Tibial artery (tissue), 4 donors: ENCODE data around the gene KIFC3.

ENCODE experiments used
- DNase-seq, 2 donors: peaks; one replicate each; pipeline ENCODE4 v3.0.0-alpha.2; 2019
- H3K27ac ChIP-seq, 2 donors: fragments of 200-600 bp; sonication (generic) in 1 of 2; 1 replicate in 1 of 2; 2 replicates in 1 of 2; pipeline ENCODE4 v1.5.1; 2018 to 2019; ENCODE audit warnings: mild to moderate bottlenecking in 1 of 2
- H3K27me3 ChIP-seq, 2 donors: fragments of 200-600 bp; sonication (generic) in 1 of 2; one replicate each; pipeline versions ENCODE4 v1.5.1 to v1.6.0; 2016 to 2019
- H3K36me3 ChIP-seq, 3 donors: fragments of 200-600 bp; sonication (generic) in 2 of 3; one replicate each; pipeline ENCODE4 v1.5.1; 2016 to 2019; ENCODE audit warnings: mild to moderate bottlenecking in 2 of 3
- H3K4me1 ChIP-seq, 4 donors: fragments of 200-600 bp; sonication (generic) in 2 of 4; 1 replicate in 3 of 4; 2 replicates in 1 of 4; pipeline ENCODE4 v1.5.1; 2016 to 2019
- H3K4me3 ChIP-seq, 2 donors: fragments of 200-600 bp; sonication (generic) in 1 of 2; 1 replicate in 1 of 2; 2 replicates in 1 of 2; pipeline ENCODE4 v1.5.1; 2018 to 2019; ENCODE audit warnings: mild to moderate bottlenecking in 2 of 2
- H3K9me3 ChIP-seq, 3 donors: fragments of 200-600 bp; sonication (generic) in 1 of 3; one replicate each; pipeline ENCODE4 v1.5.1; 2016 to 2019
- intact Hi-C: fragments of 100-400 bp; cut with DNase I; formaldehyde crosslinking; loops from one replicate; pipeline ENCODE4 v1.15.0; 2023; ENCODE audit warnings: low total_unique reads
- TF ChIP-seq, protein P1 (sequence below), 2 experiments: fragments of 200-600 bp in 1 of 2; fragments of 450-650 bp in 1 of 2; IDR thresholded peaks; one replicate each; pipeline ENCODE4 v1.5.1; 2017 to 2019; ENCODE audit warnings: antibody characterized with exemption in 2 of 2, mild to moderate bottlenecking in 1 of 2, moderate library complexity in 1 of 2

Gene KIFC3

DNA sequence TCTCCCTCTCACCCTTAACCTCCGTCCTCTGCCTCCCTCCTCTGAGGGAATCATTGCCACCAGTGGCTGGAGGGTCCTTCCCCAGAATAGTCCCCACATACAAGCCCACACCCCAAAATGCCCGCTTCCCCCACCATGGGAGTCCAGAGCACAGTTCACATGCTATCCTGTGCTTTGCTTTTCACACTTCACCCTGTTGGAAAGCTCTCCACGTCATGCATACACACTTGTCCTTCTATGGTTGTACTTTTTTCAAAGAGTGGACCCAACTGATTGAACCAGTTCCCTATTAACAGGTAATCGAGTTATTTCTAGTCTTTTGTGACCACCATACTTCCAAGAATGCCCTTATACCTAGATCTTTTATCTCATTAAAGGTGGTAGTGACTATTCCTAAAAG, 23.8 kb upstream of the KIFC3 start:
- H3K9me3 ChIP-seq, result no peaks in the 10 kb centered on the region
- H3K27me3 ChIP-seq, result no peaks in the 10 kb centered on the region
- no peak overlapping the region for H3K4me3 ChIP-seq
- H3K4me1 ChIP-seq, result peaks cover 0 to 30% (median 6%) of the 10 kb centered on the region in 4 donors
- no peak for DNase-seq
- no peaks in the 10 kb centered on the region for H3K36me3 ChIP-seq
- intact Hi-C loops, result no loop called here
- TF ChIP-seq, protein P1, sequence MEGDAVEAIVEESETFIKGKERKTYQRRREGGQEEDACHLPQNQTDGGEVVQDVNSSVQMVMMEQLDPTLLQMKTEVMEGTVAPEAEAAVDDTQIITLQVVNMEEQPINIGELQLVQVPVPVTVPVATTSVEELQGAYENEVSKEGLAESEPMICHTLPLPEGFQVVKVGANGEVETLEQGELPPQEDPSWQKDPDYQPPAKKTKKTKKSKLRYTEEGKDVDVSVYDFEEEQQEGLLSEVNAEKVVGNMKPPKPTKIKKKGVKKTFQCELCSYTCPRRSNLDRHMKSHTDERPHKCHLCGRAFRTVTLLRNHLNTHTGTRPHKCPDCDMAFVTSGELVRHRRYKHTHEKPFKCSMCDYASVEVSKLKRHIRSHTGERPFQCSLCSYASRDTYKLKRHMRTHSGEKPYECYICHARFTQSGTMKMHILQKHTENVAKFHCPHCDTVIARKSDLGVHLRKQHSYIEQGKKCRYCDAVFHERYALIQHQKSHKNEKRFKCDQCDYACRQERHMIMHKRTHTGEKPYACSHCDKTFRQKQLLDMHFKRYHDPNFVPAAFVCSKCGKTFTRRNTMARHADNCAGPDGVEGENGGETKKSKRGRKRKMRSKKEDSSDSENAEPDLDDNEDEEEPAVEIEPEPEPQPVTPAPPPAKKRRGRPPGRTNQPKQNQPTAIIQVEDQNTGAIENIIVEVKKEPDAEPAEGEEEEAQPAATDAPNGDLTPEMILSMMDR (IDR thresholded peaks at IDR 0.05), result no peak
- no peak overlapping the region for H3K27ac ChIP-seq

- H3K27ac ChIP-seq, result no peak overlapping the region
- no peaks in the 10 kb centered on the region for H3K36me3 ChIP-seq
- TF ChIP-seq, protein P1 (IDR thresholded peaks at IDR 0.05), result no peak
- no peak for DNase-seq
- H3K4me1 ChIP-seq, result peaks cover 0 to 24% (median 6%) of the 10 kb centered on the region in 4 donors
- intact Hi-C loops, result no loop called here
- no peak overlapping the region for H3K4me3 ChIP-seq
- no peaks in the 10 kb centered on the region for H3K9me3 ChIP-seq
- no peaks in the 10 kb centered on the region for H3K27me3 ChIP-seq
Measured at GRCh38 chr16:57825298-57826044, 23.2 kb upstream of the KIFC3 start.

DNA sequence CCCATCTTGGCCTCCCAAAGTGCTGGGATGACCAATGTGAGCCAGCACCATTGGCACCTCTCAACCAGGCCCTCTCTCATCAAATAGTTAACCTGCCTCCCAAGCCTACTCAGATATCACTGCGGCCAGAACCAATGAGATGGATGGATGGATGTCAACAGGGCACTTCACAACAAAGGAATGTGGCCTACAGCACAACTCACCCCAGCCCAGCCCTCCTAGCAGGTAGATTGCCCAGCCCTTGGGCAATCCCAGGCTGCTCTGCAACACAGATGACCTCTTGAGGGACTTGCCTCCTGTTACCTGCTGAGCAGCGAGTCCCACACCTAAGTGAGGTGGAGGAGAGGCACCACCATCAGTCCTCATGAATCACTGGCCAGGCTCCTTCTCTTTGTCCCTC, 22.6 kb upstream of the KIFC3 start:
- no peak for DNase-seq
- Histone ChIP-seq H3K27ac (no peak overlapping the region), H3K4me1 (peaks cover 0 to 18% (median 5%) of the 10 kb centered on the region in 4 donors), H3K36me3 (no peaks in the 10 kb centered on the region), H3K9me3 (no peaks in the 10 kb centered on the region), H3K27me3 (no peaks in the 10 kb centered on the region), H3K4me3 (no peak overlapping the region)
- intact Hi-C loops, result no loop called here
- TF ChIP-seq, protein P1 (IDR thresholded peaks at IDR 0.05), result no peak

- Histone ChIP-seq H3K4me3 (no peak overlapping the region), H3K4me1 (peaks cover 0 to 9% (median 0%) of the 10 kb centered on the region in 4 donors), H3K27ac (no peak overlapping the region), H3K9me3 (no peaks in the 10 kb centered on the region), H3K27me3 (no peaks in the 10 kb centered on the region), H3K36me3 (no peaks in the 10 kb centered on the region)
- no peak for DNase-seq
- TF ChIP-seq, protein P1 (IDR thresholded peaks at IDR 0.05), result no peak
- intact Hi-C loops, result no loop called here
Measured at GRCh38 chr16:57823836-57824235, 21.5 kb upstream of the KIFC3 start.

- H3K27ac ChIP-seq, result no peak overlapping the region
- H3K4me3 ChIP-seq, result no peak overlapping the region
- intact Hi-C loops, result no loop called here
- H3K27me3 ChIP-seq, result no peaks in the 10 kb centered on the region
- TF ChIP-seq, protein P1 (IDR thresholded peaks at IDR 0.05), result no peak
- H3K36me3 ChIP-seq, result no peaks in the 10 kb centered on the region
- no peak for DNase-seq
- H3K9me3 ChIP-seq, result no peaks in the 10 kb centered on the region
- peaks cover 0 to 9% (median 0%) of the 10 kb centered on the region in 4 donors for H3K4me1 ChIP-seq
Measured at GRCh38 chr16:57822856-57823255, 20.6 kb upstream of the KIFC3 start.
